ENCODE results near the gene CAMK2B.
A peak's percentile ranks its signal among the peaks of the same experiment; 100 is the strongest.

Gene CAMK2B

GRCh38 chr7:44272981-44273380 lies 52.4 kb downstream of the CAMK2B start:
- no peak for DNase-seq

DNA sequence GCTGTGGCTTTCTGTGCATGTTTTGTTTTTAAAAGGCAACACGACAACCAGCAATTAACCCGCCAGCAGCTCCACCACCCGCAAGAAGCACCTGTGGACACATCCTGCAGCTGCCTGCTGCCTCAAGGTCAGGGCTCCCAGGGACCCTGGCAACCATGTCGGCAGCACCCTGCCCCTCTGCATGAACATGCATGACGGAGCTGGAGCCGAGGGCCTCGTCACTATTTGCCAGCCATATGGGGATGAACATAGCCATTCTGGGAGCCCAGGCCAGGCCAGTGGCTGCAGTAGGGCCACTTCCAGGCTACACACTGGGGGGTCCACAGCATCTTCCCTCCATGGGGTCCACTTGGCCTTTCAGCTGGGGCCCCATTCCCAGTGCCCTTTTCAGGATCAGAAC lies 52.9 kb downstream of the CAMK2B start:
- DNase-seq: no peak

DNA sequence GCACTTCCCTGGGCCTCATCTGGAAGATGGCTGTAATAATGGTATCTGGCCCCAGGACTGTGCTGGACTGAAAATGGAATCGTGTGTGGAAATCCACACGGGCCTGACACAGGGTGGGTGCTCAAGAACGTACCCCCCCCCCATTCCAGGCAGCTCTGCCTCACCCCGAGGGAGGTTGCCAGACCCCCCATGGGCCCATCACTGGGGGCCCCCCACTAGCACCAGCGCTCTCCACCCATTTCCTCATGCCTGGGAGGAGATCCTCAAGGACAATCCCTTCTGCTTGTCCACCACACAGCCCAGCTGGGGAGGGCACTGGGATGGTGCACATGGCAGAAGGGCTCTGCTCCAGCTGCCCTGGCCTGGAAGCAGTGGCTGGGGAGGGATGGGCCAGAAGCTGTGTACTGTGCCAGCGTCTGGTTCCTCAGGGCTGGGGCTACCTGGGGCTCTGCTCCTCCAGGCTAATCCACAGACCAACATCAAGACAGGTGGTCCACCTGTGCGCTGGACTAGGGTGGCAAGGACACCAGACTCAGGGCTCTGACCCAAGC lies 55.4 kb downstream of the CAMK2B start:
- no peak for DNase-seq

DNA sequence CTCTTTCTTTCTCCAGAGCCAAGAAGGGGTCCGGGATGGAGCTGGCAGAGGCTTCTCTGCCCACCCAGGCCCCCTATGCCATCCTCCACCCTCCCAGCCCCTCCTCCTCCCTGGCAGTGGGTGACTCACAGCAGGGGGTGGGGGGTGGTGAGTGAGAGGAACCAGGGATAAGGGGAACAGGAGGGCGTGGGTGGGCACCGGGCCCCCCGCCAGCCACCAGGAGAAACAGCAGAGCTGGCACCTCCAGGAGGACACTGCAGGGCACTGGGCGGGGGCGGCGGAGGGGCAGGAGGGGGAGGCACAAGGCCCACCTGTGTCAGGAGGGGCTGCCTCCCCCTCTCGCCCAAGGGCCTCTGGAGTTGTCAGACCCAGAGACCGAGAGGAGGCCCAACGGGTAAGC lies 56.0 kb downstream of the CAMK2B start:
- DNase-seq: no peak

- DNase-seq: no peak
Observed at GRCh38 chr7:44268671-44269070, 56.7 kb downstream of the CAMK2B start.

DNA sequence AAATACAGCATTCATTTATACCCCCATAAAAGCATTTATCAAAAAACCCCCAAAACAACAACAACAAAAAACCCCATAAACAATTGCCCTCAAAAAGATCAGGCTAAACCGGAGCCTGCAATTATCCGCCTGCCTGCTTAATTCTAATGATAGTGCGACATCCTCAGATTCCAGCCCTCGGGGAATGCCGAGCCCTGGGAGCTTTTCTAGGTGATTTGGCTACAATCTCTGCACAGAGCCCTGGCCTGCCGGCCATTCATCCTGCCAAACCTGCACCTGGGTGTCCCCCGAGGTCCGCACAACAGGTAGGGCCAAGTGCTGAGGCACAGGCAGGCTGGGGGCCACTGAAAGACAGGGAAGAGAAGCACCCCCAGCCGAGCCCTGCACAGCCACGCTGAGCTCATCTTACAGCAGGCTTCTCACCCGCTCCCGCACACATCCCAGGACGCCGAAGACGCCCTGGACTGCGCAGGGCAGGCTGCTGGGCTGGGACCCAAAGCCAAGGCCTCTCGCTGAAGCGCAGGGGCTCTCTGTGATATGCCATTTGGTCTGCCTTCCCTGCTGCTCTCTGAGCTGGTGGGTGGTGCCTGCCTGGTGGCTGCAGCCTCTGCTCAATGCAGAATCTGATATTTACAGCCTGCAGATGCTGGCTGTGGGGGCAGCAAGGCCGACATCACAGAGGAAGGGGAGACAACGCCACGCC lies 57.5 kb downstream of the CAMK2B start:
- DNase-seq: no peak

DNA sequence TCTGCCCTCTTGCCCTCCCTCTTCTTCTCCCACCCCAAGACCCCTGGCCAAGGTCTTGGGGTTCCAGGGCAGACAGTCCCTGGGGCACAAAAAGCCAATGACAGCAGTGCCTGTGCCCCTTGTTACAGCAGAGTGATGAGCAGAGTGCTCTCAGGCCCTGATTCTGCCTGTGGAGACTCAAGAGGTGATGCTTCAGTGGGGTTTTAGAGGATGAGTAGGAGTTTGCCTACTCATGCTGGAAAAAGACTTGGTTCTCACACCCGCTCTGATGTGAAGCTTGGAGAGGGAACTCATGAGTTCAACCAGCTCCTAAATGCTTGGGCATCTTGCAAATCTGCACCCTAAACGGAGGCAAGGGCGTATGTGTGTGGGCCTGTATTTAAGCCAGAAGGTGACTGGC lies 58.2 kb downstream of the CAMK2B start:
- no peak for DNase-seq

DNA sequence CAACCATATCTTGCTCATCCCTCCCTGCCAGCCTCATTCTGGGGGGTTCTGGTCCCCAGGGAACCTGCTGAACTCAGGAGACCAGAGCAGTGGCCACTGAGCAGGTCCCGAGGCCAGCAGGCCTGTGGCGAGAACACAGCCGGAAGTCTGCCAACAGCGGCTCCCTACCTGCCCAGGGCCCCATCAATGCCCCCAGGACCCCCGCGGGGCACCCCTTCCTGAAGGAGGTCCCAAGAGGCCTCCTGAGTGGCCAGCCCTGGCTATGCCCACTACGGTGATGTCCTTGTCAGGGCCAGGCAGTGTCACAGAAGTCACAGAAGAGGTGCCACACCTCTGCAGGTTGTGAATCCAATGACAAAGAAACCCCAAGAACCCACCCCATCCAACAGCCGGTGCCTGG lies 58.9 kb downstream of the CAMK2B start:
- DNase-seq: no peak

DNA sequence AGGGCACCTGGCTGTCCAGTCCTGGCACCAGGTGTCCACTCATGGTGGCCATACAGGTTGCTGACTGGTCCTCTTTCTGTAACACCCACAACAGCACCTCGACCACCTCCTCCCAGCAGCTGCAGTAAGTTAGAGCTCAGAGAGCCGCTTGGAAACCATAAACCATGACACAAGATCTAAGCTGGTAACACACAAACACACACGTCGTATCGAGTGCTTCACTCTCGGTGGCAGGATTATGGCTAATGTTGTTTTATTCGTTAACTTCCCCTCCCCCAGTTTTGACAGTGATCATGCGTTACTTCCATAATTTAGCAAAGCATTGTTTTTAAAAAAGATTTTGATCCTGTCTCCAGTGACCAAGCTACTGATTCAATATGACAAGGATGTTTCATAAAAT lies 59.7 kb downstream of the CAMK2B start:
- no peak for DNase-seq

DNA sequence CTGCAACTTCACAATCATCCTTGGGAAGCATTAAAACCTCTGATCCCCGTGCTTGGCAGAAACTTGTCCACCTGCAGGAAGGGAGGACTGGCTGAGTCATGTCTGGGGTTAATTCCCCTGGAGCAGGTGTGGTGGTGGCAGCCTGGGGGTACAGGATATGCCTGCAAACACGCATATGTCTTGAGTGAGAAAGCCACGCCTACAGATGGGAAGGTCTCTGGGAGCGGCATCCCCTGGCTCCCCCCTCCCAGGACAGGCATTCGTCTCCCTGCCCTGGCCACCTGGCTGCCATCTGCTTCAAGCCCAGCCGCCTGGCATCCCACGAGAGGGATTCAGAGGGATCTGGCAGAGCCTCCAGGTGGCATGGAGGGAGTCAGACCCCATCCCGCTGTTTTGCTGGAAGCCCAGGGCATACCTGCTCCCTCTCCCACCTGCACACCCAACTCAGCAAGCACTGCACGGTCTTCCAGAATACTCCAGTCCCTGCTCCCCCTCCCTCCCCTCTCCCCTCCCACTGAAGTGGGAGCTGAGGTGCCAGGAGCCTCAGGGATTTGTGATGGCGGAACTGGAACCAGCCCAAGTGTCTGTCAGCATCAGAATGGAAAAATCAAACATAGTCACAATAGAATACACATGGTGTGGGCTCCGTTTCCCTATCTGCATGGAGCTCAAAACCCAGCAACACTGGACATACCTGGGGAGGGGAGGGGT lies 61.0 kb downstream of the CAMK2B start:
- peak in 1 of 2 experiments; percentile 55 for DNase-seq

DNA sequence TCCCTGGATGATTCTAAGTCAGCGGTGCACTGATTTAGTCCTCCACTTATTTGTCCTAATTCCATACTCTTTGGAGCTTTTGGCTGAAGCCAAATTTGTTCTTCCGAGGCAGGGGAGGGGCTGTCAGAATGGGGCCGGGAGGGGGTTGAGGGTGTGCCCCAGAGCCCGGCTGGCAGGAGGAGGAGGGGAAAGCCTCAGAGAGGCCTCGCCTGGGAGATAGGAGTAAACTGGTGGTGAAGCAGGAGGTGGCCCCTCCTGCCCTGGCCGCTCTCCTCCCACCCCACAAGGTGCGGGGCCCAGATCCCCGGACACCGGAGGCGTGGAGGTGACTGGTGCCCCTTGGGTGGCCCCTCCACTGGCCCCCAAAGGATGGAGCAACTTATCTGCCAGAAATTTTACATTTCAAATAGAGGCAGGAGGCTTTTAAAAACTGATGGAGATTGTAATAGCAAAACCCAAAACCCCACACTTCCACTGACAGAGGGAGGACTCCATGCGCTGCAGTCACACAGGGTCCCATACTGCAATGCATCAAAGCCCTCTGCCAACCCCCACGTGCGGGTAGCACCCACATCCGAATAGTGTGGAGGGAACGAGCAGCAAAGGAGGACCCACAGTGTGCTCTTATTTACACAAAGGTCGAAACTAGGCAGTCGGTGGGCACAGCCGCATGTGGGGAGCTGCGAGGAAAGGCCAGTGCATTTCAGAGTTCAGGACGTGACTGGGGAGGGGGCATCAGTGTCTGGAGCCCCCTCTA lies 61.9 kb downstream of the CAMK2B start:
- no peak for DNase-seq

DNA sequence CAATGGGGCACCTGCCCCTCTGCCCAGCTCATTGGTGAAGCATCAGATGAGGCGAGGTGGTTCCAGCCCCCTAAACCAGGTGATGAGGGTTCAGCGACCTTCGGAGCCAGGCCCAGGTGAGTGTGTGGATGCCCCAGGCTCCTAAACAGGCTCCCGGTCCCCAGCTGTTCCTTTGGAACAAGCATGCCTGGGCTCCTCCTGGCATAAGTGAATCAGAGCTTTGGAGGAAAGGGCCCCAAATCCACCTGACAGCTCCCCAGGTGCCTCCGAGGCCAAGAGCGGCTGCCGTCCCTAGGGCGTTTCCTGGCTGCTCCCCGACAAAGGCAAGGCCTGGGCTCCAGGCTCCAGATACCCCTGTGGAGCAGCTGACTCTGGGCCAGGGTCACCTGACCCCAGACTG lies 63.4 kb downstream of the CAMK2B start:
- no peak for DNase-seq

- no peak for DNase-seq
Observed at GRCh38 chr7:44261240-44261639, 64.2 kb downstream of the CAMK2B start.

DNA sequence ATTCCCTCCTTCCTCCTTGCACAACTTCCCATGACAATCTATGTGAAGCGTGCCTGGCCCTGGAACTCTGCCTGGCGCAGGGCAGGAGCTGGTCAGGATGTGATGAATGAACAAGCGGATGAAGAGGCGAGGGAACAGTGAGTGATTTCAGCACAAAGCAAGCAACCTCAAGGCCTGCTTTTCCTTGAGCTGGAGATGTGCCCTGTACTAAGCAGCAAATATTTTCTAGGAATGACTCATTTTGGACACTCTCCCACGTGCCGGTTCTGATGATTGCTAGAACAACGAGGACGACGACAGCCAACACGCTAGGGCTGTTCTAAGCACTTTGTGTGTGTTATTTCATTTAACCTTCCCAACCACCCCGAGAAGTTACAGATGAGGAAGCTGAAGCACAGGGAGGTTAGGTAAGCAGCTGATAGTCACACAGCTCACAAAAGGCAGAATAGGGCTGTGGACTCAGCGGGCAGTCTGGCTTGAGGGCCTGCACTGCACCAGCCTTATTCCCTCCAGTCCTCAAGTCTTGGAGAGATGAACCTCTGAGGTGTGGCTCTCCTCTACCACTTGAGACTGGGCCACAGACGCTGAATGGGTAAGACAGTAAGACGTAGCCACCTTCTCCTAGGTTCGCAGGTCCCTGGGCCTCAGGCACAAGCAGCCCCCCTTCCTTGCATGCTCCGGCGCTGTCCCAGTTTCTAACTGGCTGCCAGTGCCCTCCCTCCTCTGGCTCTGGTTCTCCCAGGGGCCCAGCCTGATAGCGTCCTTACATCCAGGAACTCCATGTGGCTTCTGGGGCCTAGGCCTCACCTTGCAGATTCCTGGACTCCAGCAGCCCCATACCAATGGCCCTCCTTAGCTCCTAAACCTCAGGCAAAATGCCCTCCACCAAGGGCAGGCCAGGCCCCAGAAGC lies 65.6 kb downstream of the CAMK2B start:
- no peak for DNase-seq

DNA sequence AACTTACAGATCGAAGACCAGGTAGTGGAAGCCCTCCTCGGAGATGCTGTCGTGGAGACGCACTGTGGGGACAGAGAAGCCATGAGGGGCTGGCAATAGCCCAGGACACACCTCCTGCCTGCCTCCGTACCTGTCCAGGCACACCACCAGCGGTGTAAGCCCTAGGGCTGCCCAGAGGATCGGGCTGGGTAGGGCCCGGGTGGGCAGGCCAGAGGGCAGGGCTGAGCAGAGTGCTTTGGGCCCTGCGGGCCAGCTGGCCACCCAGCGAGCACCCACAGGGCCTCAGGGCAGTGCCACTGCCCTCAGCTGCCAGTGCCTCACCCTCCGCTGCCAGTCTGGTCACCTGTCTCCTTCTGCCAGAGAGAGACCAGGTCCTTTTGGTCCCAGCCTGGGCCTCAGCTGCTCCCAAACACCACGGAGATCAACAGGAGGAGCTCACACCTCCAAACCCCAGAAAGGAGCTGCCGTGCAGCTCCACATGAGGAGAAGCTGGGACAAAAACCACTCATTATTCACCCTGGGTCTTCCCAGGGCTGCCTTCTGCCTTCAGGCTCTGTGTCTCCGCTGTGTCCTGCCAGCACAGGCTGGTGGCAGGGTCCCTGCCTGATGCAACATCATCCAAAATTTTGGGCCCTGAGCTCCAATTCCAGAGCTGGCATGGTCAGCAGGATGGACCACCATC lies 66.4 kb downstream of the CAMK2B start:
- DNase-seq: no peak

- DNase-seq: no peak
Observed at GRCh38 chr7:44258423-44258760, 67.0 kb downstream of the CAMK2B start.

GRCh38 chr7:44257618-44258422 lies 67.6 kb downstream of the CAMK2B start:
- DNase-seq: no peak

- DNase-seq: no peak
Observed at GRCh38 chr7:44257213-44257612, 68.2 kb downstream of the CAMK2B start.

- DNase-seq: no peak
Observed at GRCh38 chr7:44256459-44256858, 68.9 kb downstream of the CAMK2B start.

DNA sequence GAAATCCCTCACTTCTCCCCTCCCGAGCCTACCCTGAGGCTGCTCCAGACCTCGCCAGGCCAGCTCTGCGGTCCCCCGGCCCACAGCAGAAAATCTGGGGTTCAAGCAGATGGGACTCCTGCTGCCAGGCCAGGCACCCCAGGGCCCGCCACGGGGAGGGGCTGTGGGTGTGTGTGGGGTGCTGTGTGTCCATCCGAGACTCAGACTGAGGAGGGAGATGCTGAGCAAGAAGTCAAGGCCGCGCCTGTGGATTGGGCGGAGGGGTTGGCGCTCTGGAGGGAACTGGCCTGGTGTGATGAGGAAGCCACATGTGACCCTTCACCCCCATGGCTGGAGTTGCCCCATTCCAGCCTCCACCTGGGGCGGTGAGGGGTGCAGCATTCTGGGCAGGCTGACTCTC lies 73.5 kb downstream of the CAMK2B start:
- no peak for DNase-seq

GRCh38 chr7:44251269-44251668 lies 74.1 kb downstream of the CAMK2B start:
- DNase-seq: no peak

Data from NCI-H446 (cell line).